Glutamatergic neuron (in vitro differentiated cells): Measurements from ENCODE around the gene APC2. TPM values are rescaled to one million over a fixed set of nuclear protein-coding genes. Genes with fewer than 3 reads are reported as not detected.

ENCODE experiments used
- DNase-seq: peaks from one replicate; pipeline ENCODE4 v3.0.0; 2022
- H3K27ac Mint-ChIP-seq: one replicate; pipeline ENCODE4 v1.8.0; 2020; ENCODE audit warnings: mild to moderate bottlenecking, mixed read lengths, inconsistent platforms; ENCODE audit not compliant: unreplicated experiment
- H3K27me3 Mint-ChIP-seq: one replicate; pipeline ENCODE4 v1.8.0; 2020; ENCODE audit warnings: mild to moderate bottlenecking, moderate library complexity, mixed read lengths, inconsistent platforms; ENCODE audit not compliant: unreplicated experiment
- H3K36me3 Mint-ChIP-seq: one replicate; pipeline ENCODE4 v1.8.0; 2020; ENCODE audit warnings: mild to moderate bottlenecking, mixed read lengths, inconsistent platforms; ENCODE audit not compliant: unreplicated experiment
- H3K4me1 Mint-ChIP-seq: one replicate; pipeline ENCODE4 v1.8.0; 2020; ENCODE audit warnings: mild to moderate bottlenecking, low read depth, mixed read lengths, inconsistent platforms; ENCODE audit not compliant: unreplicated experiment
- H3K4me3 Mint-ChIP-seq: one replicate; pipeline ENCODE4 v1.8.0; 2020; ENCODE audit warnings: mild to moderate bottlenecking, mixed read lengths, inconsistent platforms; ENCODE audit not compliant: unreplicated experiment
- H3K9me3 Mint-ChIP-seq: one replicate; pipeline ENCODE4 v1.8.0; 2020; ENCODE audit warnings: mild to moderate bottlenecking, moderate library complexity, mixed read lengths, inconsistent platforms; ENCODE audit not compliant: unreplicated experiment
- CTCF ChIP-seq: fragments of 200-600 bp; sonication (generic); IDR thresholded peaks from one replicate; pipeline ENCODE4 v1.5.0; 2021; ENCODE audit not compliant: partially characterized antibody, unreplicated experiment
- total RNA-seq: library from RNA; stranded (reverse); fragmentation: NEBNext Ultra II Directional; extraction: Animal tissue kit (Norgen Biotek cat#: 25700); gene quantifications from one replicate; pipeline ENCODE4 v1.2.1, GENCODE V29; 2021; ENCODE audit not compliant: unreplicated experiment

Gene APC2
- total RNA-seq, 1 donor from 2014 or later = 371 TPM

DNA sequence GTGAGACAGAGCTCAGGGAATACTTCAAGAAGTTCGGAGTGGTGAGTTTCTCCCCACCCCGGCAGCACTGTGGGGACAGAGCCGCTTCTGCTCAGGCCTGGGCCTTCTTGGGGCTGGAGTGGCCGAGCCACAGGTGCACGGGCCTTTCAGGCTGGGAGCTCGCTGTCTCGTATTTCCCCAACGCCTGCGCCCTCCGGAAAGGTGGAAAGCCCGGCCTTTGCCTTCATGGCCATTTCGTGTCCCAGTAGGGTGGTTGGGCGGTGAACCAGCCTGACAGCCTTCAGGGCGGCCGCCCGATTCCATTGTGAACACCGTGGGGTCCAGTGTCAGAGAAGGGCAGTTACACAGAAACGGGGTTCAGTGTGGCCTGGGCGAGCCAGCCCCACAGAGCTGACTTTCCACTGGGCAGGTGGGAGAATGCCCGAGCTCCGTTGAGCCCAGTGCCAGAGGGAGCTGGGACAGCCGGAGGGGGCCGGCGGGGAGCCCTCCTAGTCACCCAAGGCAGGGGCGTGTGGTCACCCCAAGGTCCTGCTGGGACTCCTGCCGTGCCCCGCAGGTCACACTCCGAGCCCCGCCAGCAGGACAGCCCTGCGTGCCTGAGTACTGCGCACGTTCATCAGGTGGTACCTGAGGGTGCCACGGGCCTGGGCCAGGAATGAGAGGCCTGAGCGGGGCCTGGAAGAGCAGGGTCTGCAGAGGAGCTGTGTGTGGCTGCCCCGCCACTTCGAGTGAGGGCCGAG lies 28.5 kb upstream of the APC2 start:
- no peak for DNase-seq
- Mint-ChIP-seq H3K4me3 (no peak overlapping the region), H3K27me3 (peaks cover 8% of the 10 kb centered on the region), H3K27ac (no peak overlapping the region), H3K9me3 (peaks cover 9% of the 10 kb centered on the region), H3K4me1 (peaks cover 28% of the 10 kb centered on the region), H3K36me3 (peaks cover 3% of the 10 kb centered on the region)
- no peak for TF ChIP-seq CTCF

DNA sequence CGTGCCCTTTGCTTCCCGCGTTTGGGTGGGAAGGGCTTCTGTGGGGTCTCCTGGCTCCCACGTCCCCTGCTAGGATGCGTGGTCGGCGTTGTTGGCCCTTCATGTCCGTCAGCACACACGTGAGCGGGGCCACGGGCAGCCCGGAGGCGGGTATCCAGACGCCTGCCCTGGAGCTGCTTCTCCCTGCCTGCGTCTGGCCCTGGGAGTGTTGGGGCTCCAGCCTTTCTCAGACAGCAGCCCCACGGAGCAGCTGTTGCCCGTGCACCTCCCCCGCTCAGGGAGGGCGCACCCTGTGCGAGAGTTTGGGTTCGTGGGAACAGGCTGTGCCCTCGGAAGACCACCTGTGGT lies 28.0 kb upstream of the APC2 start:
- no peak overlapping the region for H3K27ac Mint-ChIP-seq
- H3K4me1 Mint-ChIP-seq = peaks cover 30% of the 10 kb centered on the region
- H3K4me3 Mint-ChIP-seq = no peak overlapping the region
- peaks cover 3% of the 10 kb centered on the region for H3K36me3 Mint-ChIP-seq
- peaks cover 9% of the 10 kb centered on the region for H3K9me3 Mint-ChIP-seq
- no peak for TF ChIP-seq CTCF
- no peak for DNase-seq
- peaks cover 8% of the 10 kb centered on the region for H3K27me3 Mint-ChIP-seq

DNA sequence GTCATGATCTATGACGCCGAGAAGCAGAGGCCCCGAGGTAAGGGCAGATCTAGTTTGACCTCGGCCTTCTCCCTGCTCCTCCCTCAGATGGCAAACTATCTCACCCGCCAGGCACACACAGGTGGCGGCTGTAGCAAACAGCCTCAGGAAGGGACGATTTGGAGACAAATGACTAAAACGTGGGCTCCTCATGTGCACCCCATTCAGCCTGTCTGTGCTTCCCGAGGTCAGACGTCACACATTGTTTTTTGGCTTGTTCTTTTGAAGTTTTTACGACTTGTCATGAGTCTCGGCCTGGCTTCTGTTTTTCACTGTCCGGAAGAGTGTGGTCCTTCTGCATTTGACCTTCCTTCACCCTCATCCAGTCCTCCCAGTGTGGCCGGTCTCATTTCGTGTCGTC lies 27.6 kb upstream of the APC2 start:
- Mint-ChIP-seq H3K27ac (peak overlapping the region; percentile 29), H3K4me3 (peak overlapping the region; percentile 20), H3K36me3 (peaks cover 3% of the 10 kb centered on the region), H3K4me1 (peaks cover 29% of the 10 kb centered on the region), H3K27me3 (peaks cover 9% of the 10 kb centered on the region), H3K9me3 (peaks cover 9% of the 10 kb centered on the region)
- no peak for DNase-seq
- no peak for TF ChIP-seq CTCF

DNA sequence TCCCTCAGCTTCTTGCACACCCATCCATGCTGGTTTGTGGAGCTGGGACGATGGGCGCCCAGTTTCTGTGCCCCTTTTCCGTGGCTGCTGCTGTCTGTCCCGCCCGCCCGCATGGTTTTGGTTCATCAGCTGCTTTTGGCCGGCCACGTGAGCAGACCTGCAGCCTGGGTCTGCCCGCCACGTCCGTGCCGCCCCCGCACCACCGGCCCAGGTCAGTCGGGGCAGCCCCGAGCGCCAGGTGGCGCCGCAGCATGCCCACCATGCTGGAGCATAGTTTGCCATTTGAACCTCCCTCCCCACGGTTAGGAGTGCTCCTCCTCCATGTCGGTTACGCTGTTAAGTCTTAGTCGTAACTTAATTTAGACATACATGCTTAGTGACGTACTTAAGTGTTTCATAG lies 27.0 kb upstream of the APC2 start:
- Mint-ChIP-seq H3K4me1 (peaks cover 28% of the 10 kb centered on the region), H3K4me3 (no peak overlapping the region), H3K27me3 (peaks cover 9% of the 10 kb centered on the region), H3K27ac (peak overlapping the region; percentile 57), H3K36me3 (peaks cover 3% of the 10 kb centered on the region), H3K9me3 (peaks cover 9% of the 10 kb centered on the region)
- TF ChIP-seq CTCF = no peak
- no peak for DNase-seq

- Mint-ChIP-seq H3K27me3 (peaks cover 9% of the 10 kb centered on the region), H3K4me3 (no peak overlapping the region), H3K4me1 (peaks cover 30% of the 10 kb centered on the region), H3K27ac (peak overlapping the region; percentile 57), H3K9me3 (peaks cover 9% of the 10 kb centered on the region), H3K36me3 (peaks cover 3% of the 10 kb centered on the region)
- no peak for TF ChIP-seq CTCF
- no peak for DNase-seq
These were observed 26.3 kb upstream of the APC2 start for GRCh38 chr19:1423436-1424191.
